Right ventricle myocardium superior (tissue), 1 donor: ENCODE results near the gene ADGRD2. TPM values are rescaled to one million over a fixed set of nuclear protein-coding genes. Genes with fewer than 3 reads are reported as not detected.

ENCODE experiments used
- ATAC-seq: fragments of 200-7000 bp; cut with Tn5 transposase; one replicate; pipeline ENCODE4 v1.9.1; 2020; ENCODE audit warnings: mild to moderate bottlenecking; ENCODE audit not compliant: poor library complexity
- DNase-seq: peaks from one replicate; pipeline ENCODE4 v3.0.0-alpha.2; 2020
- intact Hi-C: fragments of 100-400 bp; cut with DNase I; formaldehyde crosslinking; loops from one replicate; pipeline ENCODE4 v1.11.2; 2022
- total RNA-seq: library from RNA; stranded (reverse); fragmentation: NEBNext Ultra II Directional; extraction: Animal tissue kit (Norgen Biotek cat#: 25700); gene quantifications from one replicate; pipeline ENCODE4 v1.2.1, GENCODE V29; 2021
- donor health status: DM: no; HTN: yes; CAD: no; lungs with severe emphysema.

Gene ADGRD2
- total RNA-seq, 1 donor from 2014 or later = not detected

- DNase-seq (no peak), ATAC-seq (no peak)
- intact Hi-C loops = no loop called here
Measured at GRCh38 chr9:124454296-124454695, 4.0 kb downstream of the ADGRD2 start.

GRCh38 chr9:124454791-124455443 is 4.7 kb downstream of the ADGRD2 start:
- DNase-seq (no peak), ATAC-seq (no peak)
- intact Hi-C loops = no loop called here

DNA sequence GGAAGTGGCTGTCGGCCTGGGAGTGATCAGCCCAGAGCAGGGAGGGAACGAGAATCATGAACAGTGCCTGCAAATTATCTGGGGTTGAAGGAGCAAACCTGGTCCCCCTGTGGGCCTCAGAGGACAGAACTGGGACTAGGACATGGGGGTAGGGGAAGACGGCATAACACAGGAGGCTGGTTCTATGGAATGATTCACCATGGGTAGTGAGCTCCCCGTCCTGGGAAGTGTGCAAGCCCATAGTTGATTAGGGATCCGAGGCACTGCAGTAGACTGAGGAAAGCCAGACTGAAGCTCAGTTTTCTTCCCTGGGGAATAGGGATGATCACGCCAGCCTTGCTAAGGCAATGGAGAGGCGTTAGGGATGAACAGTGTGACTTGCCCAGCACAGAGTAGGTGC is 5.6 kb downstream of the ADGRD2 start:
- intact Hi-C loops = no loop called here
- no peak for ATAC-seq
- DNase-seq = peak; percentile 9

- intact Hi-C loops = no loop called here
- ATAC-seq (no peak), DNase-seq (no peak)
Measured at GRCh38 chr9:124456341-124457078, 6.3 kb downstream of the ADGRD2 start.

DNA sequence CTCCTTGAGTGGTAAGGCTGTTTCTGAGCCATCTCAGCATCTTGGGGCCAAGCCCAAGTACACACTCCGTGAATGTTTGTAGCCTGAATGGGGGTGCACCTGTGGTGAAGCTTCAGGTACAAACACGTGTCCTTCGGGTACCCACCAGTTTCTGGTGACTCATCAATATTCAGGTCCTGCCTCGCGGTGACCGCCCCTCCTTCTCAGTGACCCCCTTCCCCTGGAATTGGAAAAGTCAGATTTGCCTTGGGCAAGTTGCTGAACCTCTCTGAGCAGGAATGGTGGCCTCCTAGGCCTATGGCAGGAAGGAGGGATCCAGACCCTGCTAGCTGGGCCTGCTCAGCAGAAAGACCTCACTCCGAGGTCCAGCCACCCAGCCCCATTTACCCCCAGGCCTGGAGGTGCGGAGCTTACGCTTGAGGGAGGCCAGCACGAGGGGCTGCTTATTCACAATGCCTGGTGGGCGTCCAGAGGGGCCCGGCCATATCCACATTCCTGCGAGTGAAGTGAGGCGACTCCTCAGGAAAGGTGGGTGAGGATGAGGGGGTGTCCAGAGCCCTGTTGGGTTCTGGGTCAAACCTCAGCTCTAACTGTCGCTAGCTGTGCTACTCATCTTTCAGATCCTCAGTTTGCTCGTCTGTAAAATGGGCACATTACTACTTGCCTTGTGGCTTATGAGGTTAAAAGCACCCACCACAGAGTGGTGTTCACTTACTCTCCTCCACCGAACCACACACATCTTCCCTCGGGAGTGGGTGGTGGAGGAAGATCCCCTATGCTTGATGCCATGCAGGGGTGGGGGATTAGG is 7.0 kb downstream of the ADGRD2 start:
- DNase-seq (no peak), ATAC-seq (no peak)
- intact Hi-C loops = no loop called here

DNA sequence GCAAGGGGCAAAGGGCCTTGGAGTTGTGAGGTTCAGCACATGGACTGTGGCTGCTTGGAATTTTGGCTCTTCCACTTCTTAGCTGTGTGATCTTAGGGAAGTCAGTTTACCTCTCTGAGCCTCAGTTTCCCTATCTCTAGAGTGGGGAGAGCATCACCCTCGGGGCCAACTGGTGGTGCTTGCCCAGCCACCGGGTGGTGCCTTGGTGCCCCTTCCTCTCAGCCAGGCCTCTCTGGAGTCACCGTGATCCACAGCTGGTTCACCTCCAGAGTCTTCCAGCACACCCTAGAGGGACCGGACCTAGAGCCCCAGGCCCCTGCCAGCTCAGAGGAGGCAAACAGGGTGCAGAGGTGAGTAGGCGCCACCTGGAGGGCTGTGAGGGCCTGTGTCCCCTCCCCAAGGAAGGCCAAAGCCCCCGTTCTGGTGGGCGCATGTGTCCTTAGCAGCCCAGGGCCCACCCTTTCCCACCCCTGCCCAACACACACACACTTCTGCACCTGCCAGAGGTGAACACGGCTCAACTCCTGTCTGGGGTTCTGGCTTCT is 7.7 kb downstream of the ADGRD2 start:
- ATAC-seq (no peak), DNase-seq (no peak)
- intact Hi-C loops = no loop called here

- ATAC-seq = no peak
- intact Hi-C loops = no loop called here
- no peak for DNase-seq
Measured at GRCh38 chr9:124458441-124458840, 8.2 kb downstream of the ADGRD2 start.

DNA sequence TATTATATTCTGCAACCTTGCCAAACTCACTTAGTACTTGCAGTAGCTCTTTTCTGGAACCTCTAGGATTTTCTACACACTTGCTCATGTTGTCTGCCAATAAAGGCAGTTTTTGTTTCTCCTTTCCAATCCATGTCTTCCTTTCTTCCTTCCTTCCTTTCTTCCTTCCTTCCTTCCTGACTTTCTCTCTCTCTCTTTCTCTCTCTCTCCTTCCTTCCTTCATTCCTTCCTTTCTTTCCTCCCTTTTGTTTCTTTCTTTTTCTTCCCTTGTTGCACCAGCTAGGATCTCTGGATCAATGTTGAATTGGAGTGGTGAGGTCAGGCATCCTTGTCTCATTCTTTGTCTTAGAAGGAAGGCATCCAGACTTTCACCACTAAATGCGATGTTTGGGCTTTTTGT is 12.5 kb downstream of the ADGRD2 start:
- ATAC-seq (no peak), DNase-seq (no peak)
- intact Hi-C loops = no loop called here

DNA sequence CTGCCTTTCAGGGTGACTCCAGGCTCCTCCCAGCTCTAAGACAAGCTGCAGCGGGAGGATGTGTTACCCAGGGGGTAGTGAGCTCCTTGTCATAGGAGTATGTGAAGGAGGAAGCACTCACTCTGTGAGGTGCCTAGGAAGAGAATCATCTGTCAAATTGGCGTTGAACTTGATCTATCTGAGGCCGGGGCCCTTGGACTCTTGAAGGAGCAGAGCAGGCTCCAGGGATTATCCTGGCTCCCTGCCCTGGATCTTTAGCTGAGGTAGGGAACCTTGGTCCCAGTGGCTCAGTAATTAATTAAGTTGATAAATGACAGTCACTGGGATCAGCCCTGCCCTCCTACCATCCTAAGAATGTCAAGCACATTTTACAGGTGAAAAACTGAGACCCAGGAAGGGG is 15.5 kb downstream of the ADGRD2 start:
- DNase-seq (peak; percentile 8), ATAC-seq (no peak)
- intact Hi-C loops = no loop called here

DNA sequence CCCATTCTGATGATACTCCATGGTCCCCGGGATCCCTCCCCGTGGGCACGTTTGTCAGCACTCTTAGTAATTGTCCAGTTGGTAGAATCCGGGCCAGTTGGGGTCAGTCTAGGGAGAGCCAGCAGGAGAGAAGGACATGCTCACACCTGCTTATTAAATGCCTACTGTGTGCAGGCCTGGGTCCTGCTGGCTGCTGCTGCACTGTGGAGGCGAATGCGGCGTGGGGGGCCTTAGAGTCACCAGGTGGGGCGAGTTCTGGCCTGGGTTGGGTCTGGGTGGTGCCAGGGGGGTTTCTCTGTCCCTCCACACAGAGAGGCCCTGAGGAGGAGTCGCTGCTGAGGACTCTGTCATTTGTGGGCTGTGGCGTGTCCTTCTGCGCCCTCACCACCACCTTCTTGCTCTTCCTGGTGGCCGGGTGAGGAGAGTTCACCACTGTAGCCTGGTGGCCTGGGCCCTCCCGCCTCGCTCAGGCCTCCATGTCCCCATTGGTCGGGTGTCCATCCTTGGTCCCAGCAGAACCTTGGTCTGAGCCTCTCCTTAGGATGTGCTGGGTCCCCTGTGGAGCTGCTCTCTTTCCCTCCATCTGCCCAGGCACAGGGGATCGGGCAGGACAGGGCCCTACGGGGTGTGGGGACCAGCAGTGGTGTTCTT is 17.3 kb downstream of the ADGRD2 start:
- DNase-seq (peak; percentile 29), ATAC-seq (no peak)
- intact Hi-C loops = no loop called here

DNA sequence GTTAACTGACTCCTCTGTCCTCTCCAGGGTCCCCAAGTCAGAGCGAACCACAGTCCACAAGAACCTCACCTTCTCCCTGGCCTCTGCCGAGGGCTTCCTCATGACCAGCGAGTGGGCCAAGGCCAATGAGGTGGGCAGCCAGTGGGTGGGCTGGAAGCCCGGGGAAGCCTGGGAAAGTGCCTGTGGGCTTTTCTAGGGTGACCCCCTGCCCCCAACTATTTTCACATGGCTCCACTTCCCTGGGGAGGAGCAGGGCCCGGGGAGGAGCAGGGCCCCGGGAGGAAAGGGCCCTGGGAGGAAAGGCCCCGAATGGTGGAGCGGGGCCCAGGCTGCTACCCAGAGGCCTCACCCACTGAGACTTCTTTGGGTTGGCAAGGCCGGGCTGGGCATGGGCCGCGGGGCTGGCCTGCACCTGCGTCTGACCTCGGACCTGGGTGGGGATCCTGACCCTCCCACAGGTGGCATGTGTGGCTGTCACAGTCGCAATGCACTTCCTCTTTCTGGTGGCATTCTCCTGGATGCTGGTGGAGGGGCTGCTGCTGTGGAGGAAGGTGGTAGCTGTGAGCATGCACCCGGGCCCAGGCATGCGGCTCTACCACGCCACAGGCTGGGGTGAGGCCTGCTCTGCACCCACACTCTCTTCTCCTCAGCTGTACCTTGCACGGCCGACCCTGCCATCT is 17.9 kb downstream of the ADGRD2 start:
- peak; percentile 24 for DNase-seq
- no peak for ATAC-seq
- intact Hi-C loops = no loop called here

DNA sequence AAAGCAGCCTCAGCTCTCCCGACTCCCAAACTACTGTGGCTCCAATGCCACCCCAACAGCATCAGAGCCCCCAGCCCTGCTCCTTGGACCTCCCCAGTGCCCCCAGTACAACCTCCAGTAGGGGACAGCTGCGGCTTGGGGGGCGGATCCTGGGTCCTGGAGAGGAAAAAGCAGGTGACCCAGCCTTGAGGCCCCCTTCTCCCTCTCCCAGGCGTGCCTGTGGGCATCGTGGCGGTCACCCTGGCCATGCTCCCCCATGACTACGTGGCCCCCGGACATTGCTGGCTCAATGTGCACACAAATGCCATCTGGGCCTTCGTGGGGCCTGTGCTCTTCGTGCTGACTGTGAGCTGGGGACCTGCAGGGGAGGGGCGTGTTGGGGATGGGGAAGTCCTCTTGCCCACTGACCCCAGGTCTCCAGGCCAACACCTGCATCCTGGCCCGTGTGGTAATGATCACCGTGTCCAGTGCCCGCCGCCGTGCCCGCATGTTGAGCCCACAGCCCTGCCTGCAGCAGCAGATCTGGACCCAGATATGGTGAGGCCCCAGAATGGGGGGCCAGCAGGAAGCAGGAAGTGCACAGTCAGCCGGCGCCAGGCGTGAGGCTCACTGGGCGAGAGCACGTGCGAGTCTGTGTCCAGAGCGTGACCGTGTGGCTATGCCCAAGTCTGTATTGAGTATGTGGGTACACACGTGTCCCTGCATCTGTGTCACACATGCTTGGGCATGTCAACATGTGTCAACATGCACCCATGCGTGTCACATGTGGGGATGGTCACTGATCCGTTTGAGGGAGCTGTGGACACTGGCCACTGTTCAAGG is 19.0 kb downstream of the ADGRD2 start:
- intact Hi-C loops = no loop called here
- ATAC-seq (no peak), DNase-seq (no peak)

DNA sequence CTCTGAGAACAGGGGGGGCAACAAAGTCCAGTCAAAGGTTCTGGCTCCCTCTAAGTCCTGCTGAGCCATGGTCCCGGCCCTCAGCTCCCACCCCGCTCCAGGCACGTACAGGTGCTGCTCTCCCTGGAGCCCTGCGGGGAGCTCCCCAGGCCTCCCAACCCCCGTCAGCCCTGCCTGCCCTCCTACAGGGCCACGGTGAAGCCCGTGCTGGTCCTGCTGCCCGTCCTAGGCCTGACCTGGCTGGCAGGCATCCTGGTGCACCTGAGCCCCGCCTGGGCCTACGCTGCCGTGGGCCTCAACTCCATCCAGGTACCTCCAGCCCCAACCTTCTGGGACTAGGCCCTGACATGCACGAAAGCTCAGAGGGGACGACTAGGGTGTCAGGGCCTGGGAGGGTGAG is 20.1 kb downstream of the ADGRD2 start:
- DNase-seq (no peak), ATAC-seq (no peak)
- intact Hi-C loops = no loop called here

- intact Hi-C loops = no loop called here
- DNase-seq = no peak
- no peak for ATAC-seq
Measured at GRCh38 chr9:124470726-124471125, 20.5 kb downstream of the ADGRD2 start.

DNA sequence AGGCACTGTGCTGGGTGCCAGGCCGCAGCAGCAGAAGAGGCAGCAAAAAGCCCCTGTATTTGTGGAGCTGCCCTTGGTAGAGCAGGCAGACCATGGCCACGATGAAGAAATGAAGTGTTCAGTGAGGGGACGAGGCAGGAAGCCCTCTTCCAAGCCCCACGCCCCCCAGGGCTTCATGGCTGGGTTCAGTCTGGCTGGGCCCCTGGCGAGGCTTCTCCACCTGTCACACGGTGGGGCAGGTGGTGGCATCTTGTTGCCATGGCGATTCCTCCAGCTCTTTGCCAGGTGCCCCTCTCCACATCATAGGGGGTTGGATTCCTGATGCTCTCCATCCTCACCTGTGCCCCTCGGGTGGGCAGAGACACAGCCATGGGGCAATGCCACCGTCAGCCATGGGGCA is 21.5 kb downstream of the ADGRD2 start:
- DNase-seq (no peak), ATAC-seq (no peak)
- intact Hi-C loops = no loop called here

GRCh38 chr9:124472770-124473169 is 22.5 kb downstream of the ADGRD2 start:
- intact Hi-C loops = no loop called here

GRCh38 chr9:124473310-124473709 is 23.1 kb downstream of the ADGRD2 start:
- intact Hi-C loops = no loop called here
- no peak for ATAC-seq
- DNase-seq = no peak

More at GRCh38 chr9:124472770-124473169, 22.5 kb downstream of the ADGRD2 start:
- no peak for ATAC-seq
- DNase-seq = no peak

GRCh38 chr9:124474151-124474550 is 23.9 kb downstream of the ADGRD2 start:
- ATAC-seq (no peak), DNase-seq (no peak)
- intact Hi-C loops = no loop called here
